ENCODE measurements around the gene ATF7IP2.

DNA sequence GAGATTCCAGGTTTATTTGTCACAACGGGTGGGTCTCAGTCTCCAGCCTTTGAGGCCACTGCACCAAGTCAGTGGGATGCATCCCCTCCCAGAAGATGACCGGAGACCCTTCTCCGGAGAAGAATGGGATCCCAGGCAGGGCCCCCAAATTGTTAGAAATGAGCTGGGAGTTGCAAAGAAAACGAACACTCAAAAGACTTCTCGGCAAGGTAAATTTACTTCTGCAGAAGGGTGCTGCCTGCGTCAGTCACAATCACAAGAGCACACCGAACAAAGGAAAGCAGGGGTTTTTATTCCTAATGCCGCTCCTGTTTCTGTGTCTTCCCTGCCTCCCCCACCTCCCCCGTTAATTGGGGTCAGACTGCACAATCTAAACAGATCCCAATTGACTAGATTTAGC, 61.4 kb downstream of the ATF7IP2 start:
- TF ChIP-seq, protein P1, sequence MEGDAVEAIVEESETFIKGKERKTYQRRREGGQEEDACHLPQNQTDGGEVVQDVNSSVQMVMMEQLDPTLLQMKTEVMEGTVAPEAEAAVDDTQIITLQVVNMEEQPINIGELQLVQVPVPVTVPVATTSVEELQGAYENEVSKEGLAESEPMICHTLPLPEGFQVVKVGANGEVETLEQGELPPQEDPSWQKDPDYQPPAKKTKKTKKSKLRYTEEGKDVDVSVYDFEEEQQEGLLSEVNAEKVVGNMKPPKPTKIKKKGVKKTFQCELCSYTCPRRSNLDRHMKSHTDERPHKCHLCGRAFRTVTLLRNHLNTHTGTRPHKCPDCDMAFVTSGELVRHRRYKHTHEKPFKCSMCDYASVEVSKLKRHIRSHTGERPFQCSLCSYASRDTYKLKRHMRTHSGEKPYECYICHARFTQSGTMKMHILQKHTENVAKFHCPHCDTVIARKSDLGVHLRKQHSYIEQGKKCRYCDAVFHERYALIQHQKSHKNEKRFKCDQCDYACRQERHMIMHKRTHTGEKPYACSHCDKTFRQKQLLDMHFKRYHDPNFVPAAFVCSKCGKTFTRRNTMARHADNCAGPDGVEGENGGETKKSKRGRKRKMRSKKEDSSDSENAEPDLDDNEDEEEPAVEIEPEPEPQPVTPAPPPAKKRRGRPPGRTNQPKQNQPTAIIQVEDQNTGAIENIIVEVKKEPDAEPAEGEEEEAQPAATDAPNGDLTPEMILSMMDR (IDR thresholded peaks at IDR 0.05), result no peak
- TF ChIP-seq POLR2A (IDR thresholded peaks at IDR 0.05), result no peak
- no peak for TF ChIP-seq EP300 (IDR thresholded peaks at IDR 0.05)
